ENCODE data around the gene ERCC8.
"Not testable (repeated sequence)": the region's sequence is repeated elsewhere in the genome, so short reads cannot be mapped to it uniquely, and the experiment has no call there.

Gene ERCC8

GRCh38 chr5:60944904-60945812 lies at the start of gene ERCC8, which contains the start of gene NDUFAF2:
TSS of gene ERCC8 (minus strand) at chr5:60945070. CDS start at chr5:60945008, 62 bp downstream.
TSS of gene NDUFAF2 (plus strand) at chr5:60945205. CDS start at chr5:60945256, 51 bp downstream.
- peak; percentile 97 for DNase-seq

DNA sequence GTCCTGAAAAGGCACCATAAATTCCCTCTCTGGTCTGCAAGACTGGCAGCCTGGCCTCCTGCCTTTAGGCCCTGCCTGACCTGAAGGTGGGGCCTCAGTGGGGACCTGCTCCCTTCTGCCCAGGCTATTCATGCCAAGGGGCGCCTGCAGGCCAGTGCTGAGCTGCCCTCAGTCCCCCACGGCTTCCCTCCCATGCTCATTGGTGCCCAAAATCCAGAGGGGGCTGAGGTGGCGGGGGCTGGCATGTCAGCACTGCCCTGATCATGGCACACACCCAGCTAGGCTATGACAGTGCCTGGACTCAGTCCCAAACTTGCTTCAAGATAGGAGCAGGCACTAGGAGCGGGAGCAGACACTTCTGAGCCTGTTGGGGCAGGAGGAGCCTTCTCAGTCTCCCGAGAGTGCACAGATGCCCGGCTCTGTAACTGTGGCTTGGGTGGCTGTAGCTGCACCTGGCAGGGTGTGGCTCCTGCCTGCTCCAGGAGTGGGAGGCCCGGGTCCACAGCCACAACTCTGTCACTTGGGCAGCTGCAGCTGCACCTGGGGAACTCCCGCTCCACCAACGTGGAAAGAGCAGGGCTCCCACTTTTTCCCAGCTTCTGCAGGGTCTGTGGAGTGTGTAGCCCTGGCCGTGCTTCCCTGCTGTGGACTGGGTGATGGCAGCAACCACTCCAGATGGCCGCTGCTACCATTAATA lies 49.2 kb upstream of the ERCC8 start:
- DNase-seq = no peak

GRCh38 chr5:60993425-60993824 lies 48.6 kb upstream of the ERCC8 start:
- DNase-seq = no peak

GRCh38 chr5:60992871-60993270 lies 48.0 kb upstream of the ERCC8 start:
- DNase-seq = no peak

DNA sequence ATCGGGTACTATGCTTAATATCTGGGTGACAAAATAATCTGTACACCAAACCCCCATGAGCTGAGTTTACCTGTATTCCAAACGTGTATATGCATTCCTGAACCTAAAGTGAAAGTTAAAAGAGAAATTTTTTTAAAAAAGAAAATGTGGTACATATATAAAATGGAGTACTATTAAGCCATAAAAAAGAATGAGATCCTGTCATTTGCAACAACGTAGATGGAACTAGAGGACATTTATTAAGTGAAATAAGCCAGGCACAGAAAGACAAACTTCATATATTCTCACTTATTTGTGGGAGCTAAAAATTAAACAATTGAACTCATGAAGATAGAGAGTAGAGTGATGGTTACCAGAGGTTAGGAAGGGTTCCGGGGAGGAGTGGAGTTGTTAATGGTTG lies 44.9 kb upstream of the ERCC8 start:
- no peak for DNase-seq

DNA sequence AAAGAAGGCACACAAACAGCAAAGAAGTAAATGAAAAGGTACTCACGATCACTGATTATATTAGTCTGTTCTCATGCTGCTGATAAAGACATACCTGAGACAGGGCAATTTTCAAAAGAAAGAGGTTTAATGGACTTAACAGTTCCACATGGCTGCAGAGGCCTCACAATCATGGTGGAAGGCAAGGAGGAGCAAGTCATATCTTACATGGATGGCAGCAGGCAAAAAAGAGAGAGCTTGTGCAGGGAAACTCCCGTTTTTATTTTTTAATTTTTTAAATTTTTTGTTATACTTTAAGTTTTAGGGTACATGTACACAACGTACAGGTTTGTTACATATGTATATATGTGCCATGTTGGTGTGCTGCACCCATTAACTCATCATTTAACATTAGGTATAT lies 37.3 kb upstream of the ERCC8 start:
- not testable (repeated sequence) for DNase-seq

DNA sequence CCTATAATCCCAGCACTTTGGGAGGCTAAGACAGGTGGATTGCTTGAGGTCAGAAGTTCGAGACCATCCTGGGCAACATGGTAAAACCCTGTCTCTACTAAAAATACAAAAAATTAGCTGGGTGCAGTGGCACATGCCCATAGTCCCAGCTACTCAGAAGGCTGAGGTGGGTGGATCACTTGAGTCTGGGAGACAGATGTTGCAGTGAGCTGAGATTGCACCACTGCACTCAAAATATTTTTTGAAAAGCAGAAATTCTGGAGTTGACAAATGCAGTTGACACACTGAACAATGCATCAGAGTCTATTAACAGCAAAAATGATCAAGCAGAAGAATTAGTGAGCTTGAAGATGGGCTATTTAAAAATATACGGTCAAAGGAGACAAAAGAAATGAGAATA lies 35.6 kb upstream of the ERCC8 start:
- DNase-seq = no peak

DNA sequence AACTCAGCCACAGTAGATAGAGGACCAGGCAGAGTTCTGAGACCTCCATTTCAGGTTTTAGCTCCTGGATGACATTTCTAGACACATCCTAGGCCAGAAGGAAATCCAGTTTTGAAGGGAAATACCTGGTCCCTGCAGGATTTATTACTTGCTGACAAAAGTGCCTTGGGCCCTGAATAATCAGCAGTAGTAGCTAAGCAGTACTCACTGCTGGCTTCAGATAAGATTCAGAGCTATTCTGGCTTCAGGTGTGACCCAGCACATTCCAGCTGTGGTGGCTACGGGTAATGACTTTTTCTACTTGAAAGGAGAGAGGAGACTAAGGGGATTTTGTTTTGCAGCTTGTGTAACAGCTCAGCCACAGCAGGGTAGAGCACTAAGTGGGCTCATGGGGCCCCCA lies 34.1 kb upstream of the ERCC8 start:
- DNase-seq = peak; percentile 60

- no peak for DNase-seq
These were observed 33.3 kb upstream of the ERCC8 start for GRCh38 chr5:60977956-60978737.

DNA sequence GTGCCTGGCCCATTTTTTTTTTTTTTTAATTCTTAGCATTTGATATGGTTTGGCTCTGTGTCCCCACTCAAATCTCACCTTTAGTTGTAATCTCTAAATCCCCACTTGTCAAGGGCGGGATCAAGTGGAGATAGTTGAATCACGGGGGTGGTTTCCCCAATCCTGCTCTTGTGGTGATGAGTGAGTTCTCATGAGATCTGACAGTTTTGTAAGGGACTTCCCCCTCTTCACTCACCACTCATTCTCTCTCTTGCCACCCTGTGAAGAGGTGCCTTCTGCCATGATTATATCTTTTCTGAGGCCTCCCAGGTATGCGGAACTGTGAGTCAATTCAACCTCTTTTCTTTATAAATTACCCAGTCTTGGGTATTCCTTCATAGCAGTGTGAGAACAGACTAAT lies 27.4 kb upstream of the ERCC8 start:
- no peak for DNase-seq

DNA sequence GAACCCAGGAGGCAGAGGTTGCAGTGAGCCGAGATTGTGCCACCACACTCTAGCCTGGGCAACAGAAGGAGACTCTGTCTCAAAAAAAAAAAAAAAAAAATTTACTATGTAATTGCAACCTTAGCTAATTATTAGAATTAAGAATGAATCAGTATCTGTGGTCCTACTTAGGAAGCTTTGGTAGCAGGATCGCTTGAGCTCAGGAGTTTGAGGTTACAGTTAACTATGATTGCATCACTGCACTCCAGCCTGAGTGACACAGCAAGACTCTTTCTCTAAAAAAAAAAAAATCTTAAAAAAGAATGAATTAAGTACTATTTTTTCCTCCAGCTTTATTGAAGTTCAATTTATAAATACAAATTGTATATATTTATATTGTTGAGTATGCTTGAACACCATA lies 16.8 kb upstream of the ERCC8 start:
- DNase-seq = no peak

GRCh38 chr5:60960591-60960990 lies 15.7 kb upstream of the ERCC8 start:
- no peak for DNase-seq

GRCh38 chr5:60959156-60959555 lies 14.3 kb upstream of the ERCC8 start:
- no peak for DNase-seq

DNA sequence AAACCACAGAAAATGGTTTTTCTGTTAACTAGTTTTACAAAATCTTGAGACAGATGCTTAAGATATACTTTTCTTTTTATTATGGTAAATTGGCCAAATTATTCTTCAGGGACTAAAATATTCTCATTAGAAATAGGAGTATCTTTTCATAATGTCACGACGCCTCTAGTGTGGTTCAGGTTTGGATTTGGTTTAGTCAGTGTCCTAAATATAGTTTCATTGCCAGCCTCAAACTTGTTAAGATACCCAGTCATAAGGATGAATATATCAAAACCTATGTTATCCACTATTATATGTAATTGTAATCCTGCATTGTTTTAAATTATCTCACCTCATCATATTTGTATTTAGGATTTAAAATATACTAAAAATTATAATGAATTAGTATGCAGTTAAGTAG lies 13.8 kb upstream of the ERCC8 start:
- no peak for DNase-seq

GRCh38 chr5:60958088-60958487 lies 13.2 kb upstream of the ERCC8 start:
- DNase-seq = no peak

- no peak for DNase-seq
These were observed 10.4 kb upstream of the ERCC8 start for GRCh38 chr5:60955239-60955638.

DNA sequence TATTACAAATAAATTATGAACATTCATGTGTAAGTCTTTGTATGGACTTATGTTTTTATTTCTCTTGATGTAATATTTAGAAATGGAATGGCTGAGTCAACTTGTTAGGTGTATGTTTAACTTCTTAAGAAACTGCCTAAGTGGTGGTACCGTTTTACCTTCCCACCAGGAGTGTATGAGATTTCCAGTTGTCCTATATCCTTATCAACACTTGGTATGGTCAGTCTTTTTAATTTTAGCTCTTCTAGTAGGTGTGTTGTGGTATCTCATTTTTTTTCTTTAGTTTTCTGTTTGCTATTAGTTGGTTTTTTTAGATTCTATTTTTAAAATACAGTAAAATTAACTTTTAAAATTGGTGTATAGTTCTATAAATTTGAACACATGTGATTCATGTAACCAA lies 3.9 kb upstream of the ERCC8 start:
- no peak for DNase-seq

DNA sequence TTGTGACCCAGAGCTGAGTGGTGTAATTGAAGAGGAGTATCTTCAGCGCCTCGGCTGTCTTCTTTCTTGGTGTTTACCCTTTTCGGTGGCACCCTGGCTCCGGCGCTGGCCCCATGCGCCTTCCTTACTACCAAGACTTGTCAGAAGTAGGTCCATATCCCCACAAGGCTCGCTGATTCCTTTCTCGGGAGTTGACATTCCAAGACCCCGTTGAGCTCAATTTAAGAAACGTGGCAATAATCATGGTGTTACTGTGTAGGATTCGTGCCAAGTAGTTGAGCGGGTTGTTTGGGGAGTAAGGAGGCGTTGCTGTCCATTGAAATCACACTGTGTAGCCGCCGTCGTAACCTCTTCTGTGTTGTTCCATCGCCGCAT lies 930 bp upstream of the ERCC8 start:
- DNase-seq = no peak

DNA sequence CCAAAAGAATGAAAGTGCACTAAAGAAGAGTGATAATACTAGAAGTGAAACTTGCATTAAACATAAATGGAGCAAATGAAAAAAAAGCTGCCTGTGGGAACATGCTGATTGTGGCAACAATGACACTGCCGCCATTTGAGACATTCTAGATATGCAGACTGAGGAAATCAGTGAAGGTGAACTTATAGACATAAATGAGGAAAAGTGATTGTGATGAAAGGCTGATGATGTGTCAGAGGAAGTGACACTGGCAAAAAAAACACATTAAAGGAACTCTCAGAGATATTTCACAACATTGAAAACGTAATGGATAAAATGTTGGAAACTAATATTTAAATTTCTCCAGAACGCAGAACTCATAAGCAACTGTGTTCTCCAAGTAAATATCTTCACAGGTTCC lies 1.2 kb downstream of the ERCC8 start:
- DNase-seq = no peak

GRCh38 chr5:60929024-60929423 lies 15.8 kb downstream of the ERCC8 start:
- DNase-seq = no peak

GRCh38 chr5:60927450-60927849 lies 17.4 kb downstream of the ERCC8 start:
- DNase-seq = no peak

GRCh38 chr5:60918466-60918865 lies 26.4 kb downstream of the ERCC8 start:
- no peak for DNase-seq

DNA sequence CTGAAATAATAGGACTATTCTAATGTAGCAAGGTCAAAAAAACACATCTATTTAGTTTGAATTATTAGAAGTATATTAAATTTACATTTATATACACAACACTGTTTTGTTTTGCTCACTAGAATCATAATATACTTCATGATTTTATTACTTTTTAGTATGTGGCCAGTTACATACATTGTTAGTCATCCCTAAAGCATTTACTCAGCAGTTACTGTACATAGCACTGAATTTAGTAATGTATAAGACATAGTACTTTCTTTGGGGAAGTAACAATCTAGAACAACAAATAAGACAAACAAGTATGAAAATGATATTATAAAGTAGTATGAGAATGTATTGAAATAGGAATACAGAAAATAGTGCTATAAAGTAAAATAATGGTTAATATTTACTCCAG lies 28.2 kb downstream of the ERCC8 start:
- DNase-seq = no peak

DNA sequence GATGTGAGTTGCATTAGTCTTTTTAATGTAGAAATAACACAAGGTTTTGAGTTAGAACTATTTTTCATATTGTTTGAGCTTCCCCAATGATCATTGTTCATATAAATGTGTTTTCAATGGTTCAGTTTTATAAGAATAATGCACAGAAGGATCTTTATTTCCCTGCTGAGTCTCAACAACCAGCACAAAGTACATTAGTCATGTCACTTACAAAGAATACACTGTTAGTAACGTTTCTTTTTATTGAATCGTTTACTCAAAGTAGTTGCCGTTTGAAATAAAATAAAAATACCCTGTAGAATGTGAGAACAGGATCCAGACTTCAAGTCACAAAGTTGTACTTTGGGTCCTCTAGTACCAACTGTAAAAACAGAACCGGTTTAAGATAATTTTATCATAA lies 41.5 kb downstream of the ERCC8 start:
- no peak for DNase-seq

Measured in islet precursor cell (in vitro differentiated cells).